ENCODE data around the gene SPIRE1.
"Not testable (repeated sequence)": the region's sequence is repeated elsewhere in the genome, so short reads cannot be mapped to it uniquely, and the experiment has no call there.

SPIRE1 gene

GRCh38 chr18:12556946-12557806, 100.7 kb downstream of the SPIRE1 start:
- no peak for FAIRE-seq
- DNase-seq (ENCODE audit: low spot score), result no peak

GRCh38 chr18:12554796-12555388, 103.0 kb downstream of the SPIRE1 start:
- DNase-seq (ENCODE audit: low spot score), result no peak
- FAIRE-seq, result no peak

DNA sequence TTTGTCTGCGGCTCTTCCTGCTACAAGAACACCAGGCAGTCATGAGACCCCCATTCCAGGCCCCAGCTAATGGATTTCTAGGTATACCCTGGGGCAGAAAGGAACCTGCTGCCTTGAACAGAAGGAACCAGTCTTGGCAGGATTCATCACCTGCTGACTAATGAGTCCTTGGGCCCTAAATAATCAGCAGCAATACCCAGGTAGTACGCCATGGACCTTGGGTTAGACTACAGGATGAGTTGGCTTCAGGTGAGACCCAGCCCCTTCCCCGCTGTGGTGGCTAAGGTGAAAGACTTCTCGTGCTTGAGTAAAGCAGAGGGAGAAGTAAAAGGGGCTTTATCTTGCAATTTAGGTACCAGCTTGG, 105.0 kb downstream of the SPIRE1 start:
- DNase-seq (ENCODE audit: low spot score) (no peak), FAIRE-seq (no peak)

DNA sequence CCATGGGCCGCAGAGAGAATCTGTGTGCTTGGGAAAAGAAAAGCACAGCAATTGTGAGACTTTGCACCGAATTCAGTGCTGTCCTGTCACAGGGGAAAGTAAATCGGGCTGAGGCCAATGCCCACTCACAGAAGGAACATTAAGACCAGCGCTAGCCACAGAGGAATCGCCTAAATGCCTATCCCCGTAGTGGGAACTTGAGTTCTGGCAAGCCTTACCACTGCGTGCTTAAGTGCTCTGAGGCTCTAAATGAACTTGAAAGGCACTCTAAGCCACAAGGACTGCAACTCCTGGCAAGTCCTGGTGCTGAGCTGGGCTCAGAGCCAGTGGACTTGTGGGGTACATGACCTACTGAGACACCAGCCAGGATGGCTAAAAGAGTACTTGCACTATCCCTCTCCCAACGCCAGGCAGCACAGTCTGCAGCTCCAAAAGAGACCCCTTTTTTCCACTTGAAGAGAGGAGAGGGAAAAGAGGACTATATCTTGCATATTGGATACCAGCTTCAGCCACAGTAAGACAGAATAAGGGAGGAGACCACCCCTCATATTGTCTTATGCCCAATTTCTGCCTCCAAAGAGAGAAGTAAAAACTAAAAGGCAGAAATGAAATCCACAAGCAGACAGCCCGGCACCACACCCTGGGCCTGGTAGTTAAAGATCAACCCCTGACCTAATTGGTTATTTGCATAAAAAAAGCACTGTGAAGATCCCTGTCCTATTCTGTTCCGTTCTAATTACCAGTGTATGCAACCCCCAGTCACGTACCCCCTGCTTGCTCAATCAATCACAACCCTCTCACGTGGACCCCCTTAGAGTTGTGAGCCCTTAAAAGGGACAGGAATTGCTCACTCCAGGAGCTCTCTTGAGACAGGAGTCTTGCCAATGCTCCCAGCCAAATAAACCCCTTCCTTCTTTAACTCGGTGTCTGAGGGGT, 105.7 kb downstream of the SPIRE1 start:
- FAIRE-seq; DNase-seq (ENCODE audit: low spot score): not testable (repeated sequence)

DNA sequence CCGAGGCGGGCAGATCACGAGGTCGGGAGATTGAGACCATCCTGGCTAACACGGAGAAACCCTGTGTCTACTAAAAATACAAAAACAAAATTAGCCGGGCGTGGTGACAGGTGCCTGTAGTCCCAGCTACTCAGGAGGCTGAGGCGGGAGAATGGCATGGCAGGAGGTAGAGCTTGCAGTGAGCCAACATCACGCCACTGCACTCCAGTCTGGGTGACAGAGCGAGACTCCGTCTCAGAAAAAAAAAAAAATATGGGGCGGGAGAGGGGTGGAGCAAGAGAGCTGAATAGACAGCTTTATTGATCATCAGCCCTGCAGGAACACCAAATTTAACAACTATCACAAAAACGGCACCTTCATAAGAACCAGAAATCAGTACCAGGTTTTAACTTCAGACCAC, 106.4 kb downstream of the SPIRE1 start:
- DNase-seq (ENCODE audit: low spot score); FAIRE-seq: not testable (repeated sequence)

GRCh38 chr18:12543697-12544096, 114.2 kb downstream of the SPIRE1 start:
- DNase-seq (ENCODE audit: low spot score) (no peak), FAIRE-seq (no peak)

DNA sequence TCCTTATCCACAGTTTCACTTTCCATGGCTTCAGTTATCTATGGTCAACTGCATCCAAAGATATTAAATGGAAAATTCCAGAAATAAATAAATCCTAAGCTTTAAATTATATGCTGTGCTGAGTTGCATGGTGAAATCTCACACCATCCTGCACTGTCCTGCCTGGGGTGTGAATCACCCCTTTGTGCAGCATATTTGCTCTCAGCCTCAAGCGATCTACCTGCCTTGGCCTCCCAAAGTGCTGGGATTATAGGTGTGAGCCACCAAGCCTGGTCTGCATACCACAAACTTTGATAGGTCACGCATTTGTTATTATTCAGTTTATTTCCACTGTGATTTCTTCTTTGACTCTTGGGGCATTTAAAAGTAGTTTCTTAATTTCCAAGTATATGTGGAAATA, 117.2 kb downstream of the SPIRE1 start:
- FAIRE-seq (no peak), DNase-seq (ENCODE audit: low spot score) (no peak)

DNA sequence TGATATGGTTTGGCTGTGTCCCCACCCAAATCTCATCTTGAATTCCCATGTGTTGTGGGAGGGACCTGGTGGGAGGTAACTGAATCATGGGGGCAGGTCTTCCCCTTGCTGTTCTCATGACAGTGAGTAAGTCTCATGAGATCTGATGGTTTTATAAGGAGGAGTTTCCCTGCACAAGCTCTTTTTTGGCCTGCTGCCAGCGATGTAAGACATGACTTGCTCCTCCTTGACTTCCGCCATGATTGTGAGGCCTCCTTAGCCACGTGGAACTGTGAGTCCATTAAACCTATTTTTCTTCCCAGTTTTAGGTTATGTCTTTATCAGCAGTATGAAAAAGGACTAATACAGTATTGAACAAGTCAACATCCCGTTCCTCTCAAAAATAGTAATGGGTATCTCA, 118.7 kb downstream of the SPIRE1 start:
- not testable (repeated sequence) for DNase-seq (ENCODE audit: low spot score); FAIRE-seq

- DNase-seq (ENCODE audit: low spot score) (no peak), FAIRE-seq (no peak)
These were observed 123.1 kb downstream of the SPIRE1 start for GRCh38 chr18:12534820-12535219.

GRCh38 chr18:12532661-12533060, 125.2 kb downstream of the SPIRE1 start:
- no peak for FAIRE-seq
- no peak for DNase-seq (ENCODE audit: low spot score)

DNA sequence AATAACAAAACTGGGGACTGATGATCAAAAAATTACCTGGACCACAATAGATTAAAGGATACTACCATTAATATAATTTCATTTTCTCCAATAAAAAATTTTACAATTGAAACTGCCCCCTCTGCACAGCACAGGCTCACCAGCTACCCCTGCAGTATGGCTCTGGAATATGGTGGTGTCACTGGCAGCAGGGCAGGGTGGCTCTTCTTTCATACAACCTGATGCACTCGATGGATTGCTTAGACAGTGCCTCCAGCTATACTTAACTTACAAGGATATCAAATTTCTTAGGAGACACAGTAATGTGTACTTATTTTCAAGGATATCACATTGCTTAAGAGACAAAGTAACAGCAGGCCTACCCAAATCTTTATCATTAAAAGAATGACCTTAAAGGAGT, 126.2 kb downstream of the SPIRE1 start:
- FAIRE-seq, result no peak
- DNase-seq (ENCODE audit: low spot score), result no peak

DNA sequence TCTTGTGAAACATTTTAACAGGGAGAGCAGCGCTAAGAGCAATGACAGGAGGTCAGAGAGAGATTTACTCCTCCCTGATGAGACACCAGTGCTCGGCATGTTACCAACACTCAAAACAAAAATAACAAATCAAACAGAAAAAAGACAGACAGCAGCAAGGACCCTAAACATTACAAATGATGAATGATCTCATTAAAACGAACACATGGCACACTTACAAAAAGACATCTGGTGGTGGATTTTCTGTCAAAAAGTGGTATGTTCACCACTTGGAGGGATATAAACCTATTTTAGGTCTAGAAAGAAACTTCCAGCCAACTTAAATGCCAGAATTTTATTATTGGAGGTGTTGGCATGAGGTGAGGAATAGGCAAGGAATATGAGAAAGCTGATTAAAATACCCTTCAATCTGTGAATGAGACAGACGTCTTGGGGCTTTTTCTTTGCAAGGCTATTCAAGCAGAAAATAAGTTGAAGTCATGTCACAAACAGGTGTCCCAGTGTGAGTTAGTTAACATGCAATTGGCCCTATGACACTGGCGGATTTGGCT, 137.4 kb downstream of the SPIRE1 start:
- no peak for DNase-seq (ENCODE audit: low spot score)

GRCh38 chr18:12518832-12519531, 138.9 kb downstream of the SPIRE1 start:
- FAIRE-seq (no peak), DNase-seq (ENCODE audit: low spot score) (no peak)

More for the DNA sequence above, 137.4 kb downstream of the SPIRE1 start:
- no peak for FAIRE-seq

DNA sequence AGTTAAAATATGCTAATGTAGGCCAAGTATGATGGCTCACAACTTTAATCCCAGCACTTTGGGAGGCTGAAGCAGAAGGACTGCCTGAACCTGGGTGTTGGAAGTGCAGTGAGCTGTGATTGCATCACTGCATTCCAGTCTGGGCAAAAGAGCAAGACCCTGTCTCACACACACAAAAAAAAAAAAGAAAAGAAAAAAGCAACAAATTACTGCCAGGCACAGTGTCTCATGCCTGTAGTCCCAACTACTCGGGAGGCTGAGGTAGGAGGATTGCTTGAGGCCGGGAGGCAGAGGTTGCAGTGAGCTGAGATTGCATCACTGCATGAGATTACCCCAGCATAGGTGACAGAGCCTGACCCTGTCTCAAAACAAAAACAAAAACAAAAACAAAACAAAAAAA, 139.6 kb downstream of the SPIRE1 start:
- DNase-seq (ENCODE audit: low spot score) (no peak), FAIRE-seq (no peak)

- DNase-seq (ENCODE audit: low spot score) (no peak), FAIRE-seq (no peak)
These were observed 140.6 kb downstream of the SPIRE1 start for GRCh38 chr18:12517142-12517825.

GRCh38 chr18:12516049-12516630, 141.8 kb downstream of the SPIRE1 start:
- DNase-seq (ENCODE audit: low spot score) (no peak), FAIRE-seq (peak; percentile 87)

DNA sequence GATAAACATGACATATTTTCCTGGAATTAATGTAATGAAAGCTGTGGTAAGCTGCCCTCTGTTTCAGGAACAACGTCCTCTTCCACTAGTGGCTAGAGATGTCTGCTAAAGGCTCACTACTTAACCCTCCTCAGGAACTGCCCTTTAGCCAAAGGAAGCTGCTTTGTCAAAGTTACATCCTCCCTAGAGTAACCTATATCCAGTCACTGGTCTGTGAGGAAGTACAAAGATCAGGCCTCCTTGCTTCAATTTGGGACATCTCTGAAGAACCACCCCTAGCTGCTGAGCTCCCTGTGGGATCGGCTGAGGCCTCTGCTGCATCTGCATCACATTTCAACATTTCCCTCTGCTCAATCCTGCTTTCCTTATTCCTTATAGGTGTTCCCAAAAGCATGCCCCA, 142.4 kb downstream of the SPIRE1 start:
- no peak for FAIRE-seq
- no peak for DNase-seq (ENCODE audit: low spot score)

DNA sequence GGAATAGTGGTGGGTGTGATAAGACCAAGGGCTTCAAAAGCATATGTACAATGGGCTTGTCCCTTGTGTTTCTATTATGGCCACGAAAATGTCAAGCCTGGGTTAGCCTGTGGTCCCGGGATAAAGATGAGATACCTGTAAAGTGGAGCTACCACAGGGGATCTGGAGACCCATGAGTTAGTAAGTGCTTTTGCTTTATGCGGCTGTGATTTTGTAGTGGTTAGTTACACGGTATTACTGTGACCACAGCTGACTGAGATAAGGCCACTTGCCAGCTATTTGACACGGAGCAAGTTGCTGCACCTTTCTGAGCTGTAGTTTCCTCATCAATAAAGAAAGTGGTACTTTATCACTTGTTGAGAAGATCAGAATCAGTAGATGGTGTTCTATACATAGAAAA, 150.9 kb downstream of the SPIRE1 start:
- no peak for FAIRE-seq
- no peak for DNase-seq (ENCODE audit: low spot score)

- no peak for DNase-seq (ENCODE audit: low spot score)
- no peak for FAIRE-seq
These were observed 156.9 kb downstream of the SPIRE1 start for GRCh38 chr18:12500986-12501385.

DNA sequence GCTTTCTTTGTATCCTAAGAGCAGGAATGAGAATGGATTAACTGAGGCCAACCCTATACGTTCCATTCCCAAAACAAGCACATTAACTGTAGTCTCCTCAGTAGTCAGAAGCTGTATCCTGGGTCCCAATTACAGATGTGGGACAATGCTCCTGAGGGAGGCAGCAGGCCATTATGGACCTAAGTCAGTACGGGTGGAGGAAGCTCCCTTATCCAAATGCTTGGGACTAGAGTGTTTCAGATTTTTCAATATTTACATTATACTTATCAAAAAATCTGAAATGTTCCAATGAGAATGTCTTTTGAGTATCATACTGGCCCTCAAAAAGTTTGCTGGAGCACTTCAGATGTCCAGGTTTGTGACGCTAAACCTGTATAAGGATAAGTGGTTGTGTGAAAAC, 160.1 kb downstream of the SPIRE1 start:
- DNase-seq (ENCODE audit: low spot score), result no peak
- no peak for FAIRE-seq

Data from urothelium cell line (cell line).